HCT116 (cell line): ENCODE results near the gene FLT3LG. TPM values are rescaled to one million over a fixed set of nuclear protein-coding genes. Genes with fewer than 3 reads are reported as not detected.

Source experiments
- ATAC-seq: fragments of 200-7000 bp; cut with Tn5 transposase; 2 replicates; pipeline ENCODE4 v1.9.1; 2020; ENCODE audit warnings: mild to moderate bottlenecking, moderate library complexity
- BruUV-seq: library from RNA; stranded (reverse); fragments of 400-500 nt; replicated peaks from 2 replicates; lab custom pipeline; 2021; lab: Mats Ljungman, UMichigan
- CTCF ChIA-PET: fragments of 300-600 bp; sonication (Branson Sonifier 250); formaldehyde crosslinking; loops from one replicate; lab custom pipeline; 2021; ENCODE audit warnings: antibody characterized with exemption; lab: Charles Lee
- POLR2A ChIA-PET: fragments of 300-600, 350-600 bp; sonication (Branson Sonifier 250); formaldehyde crosslinking; loops from one replicate; lab custom pipeline; 2021; ENCODE audit warnings: antibody characterized with exemption; lab: Charles Lee
- RAD21 ChIA-PET, 2 experiments: fragments of 300-600 bp; sonication (Branson Sonifier 250); formaldehyde crosslinking; loops; one replicate each; lab custom pipeline; 2023; ENCODE audit warnings: low total read pairs in 2 of 2; ENCODE audit not compliant: uncharacterized antibody in 2 of 2, unreplicated experiment in 2 of 2, low non-redundant PET in 1 of 2; lab: Charles Lee
- DNase-seq: peaks from one replicate; pipeline ENCODE4 v3.0.0-alpha.2; 2010; ENCODE audit warnings: low read depth, low spot score
- H2AFZ ChIP-seq: fragments of 200-600 bp; shearing (Covaris generic), sonication (generic); 2 replicates; pipeline ENCODE4 v1.6.1; 2017; ENCODE audit warnings: low read depth, mixed run types, mixed read lengths, antibody characterized with exemption, low read length; ENCODE audit not compliant: poor library complexity, severe bottlenecking
- H3K27ac ChIP-seq: 2 replicates; pipeline ENCODE4 v1.5.1; 2012; ENCODE audit warnings: low read depth, low read length
- H3K27me3 ChIP-seq: fragments of 200-600 bp; sonication (generic); 2 replicates; pipeline ENCODE4 v1.6.1; 2016; ENCODE audit warnings: mixed run types, low read length, mixed read lengths; ENCODE audit not compliant: insufficient read depth
- H3K36me3 ChIP-seq, 2 experiments: fragments of 200-500 bp in 1 of 2; fragments of 200-600 bp in 1 of 2; sonication (Bioruptor generic) in 1 of 2; sonication (generic) in 1 of 2; 2 replicates each; pipeline versions ENCODE4 v1.5.1 to v1.6.1; 2014 to 2016; ENCODE audit warnings: low read length in 2 of 2, inconsistent platforms in 1 of 2, mixed read lengths in 1 of 2, mixed run types in 1 of 2; ENCODE audit not compliant: insufficient read depth in 2 of 2, control insufficient read depth in 1 of 2
- H3K4me1 ChIP-seq, 2 experiments: fragments of 200-600 bp in 1 of 2; sonication (generic) in 1 of 2; 2 replicates each; pipeline versions ENCODE4 v1.5.1 to v1.6.1; 2012 to 2017; ENCODE audit warnings: low read length in 2 of 2, inconsistent platforms in 1 of 2, mild to moderate bottlenecking in 1 of 2, mixed read lengths in 1 of 2, mixed run types in 1 of 2, moderate library complexity in 1 of 2; ENCODE audit not compliant: insufficient read depth in 2 of 2, control insufficient read depth in 1 of 2
- H3K4me2 ChIP-seq: fragments of 200-600 bp; sonication (generic); 2 replicates; pipeline ENCODE4 v1.6.1; 2017; ENCODE audit warnings: mixed run types, low read length, mixed read lengths
- H3K4me3 ChIP-seq, 2 experiments: fragments of 200-600 bp in 1 of 2; sonication (generic) in 1 of 2; replicated peaks in 1 of 2; 2 replicates each; pipeline ENCODE4 v1.5.1; 2011 to 2016; ENCODE audit warnings: low read length in 2 of 2, control low read depth in 1 of 2, low read depth in 1 of 2, mild to moderate bottlenecking in 1 of 2, mixed read lengths in 1 of 2, mixed run types in 1 of 2
- H3K79me2 ChIP-seq: fragments of 200-600 bp; sonication (generic); 2 replicates; pipeline ENCODE4 v1.6.1; 2017; ENCODE audit warnings: mild to moderate bottlenecking, mixed run types, low read length, moderate library complexity, mixed read lengths; ENCODE audit not compliant: insufficient read depth
- H3K9ac ChIP-seq: fragments of 200-600 bp; sonication (generic); 2 replicates; pipeline ENCODE4 v1.6.1; 2016; ENCODE audit warnings: low read length, mixed read lengths
- H3K9me2 ChIP-seq: fragments of 200-600 bp; sonication (generic), shearing (Covaris generic); 2 replicates; pipeline ENCODE4 v1.6.1; 2017; ENCODE audit warnings: mixed run types, mild to moderate bottlenecking, moderate library complexity; ENCODE audit not compliant: insufficient read depth
- H3K9me3 ChIP-seq, 2 experiments: fragments of 200-500 bp in 1 of 2; fragments of 200-600 bp in 1 of 2; sonication (Bioruptor generic) in 1 of 2; sonication (generic) in 1 of 2; 2 replicates each; pipeline ENCODE4 v1.6.1; 2014 to 2017; ENCODE audit warnings: low read length in 2 of 2, mixed read lengths in 2 of 2, inconsistent platforms in 1 of 2, low read depth in 1 of 2, mild to moderate bottlenecking in 1 of 2, mixed run types in 1 of 2, moderate library complexity in 1 of 2; ENCODE audit not compliant: control insufficient read depth in 1 of 2, insufficient read depth in 1 of 2
- H4K20me1 ChIP-seq: fragments of 200-600 bp; sonication (generic), shearing (Covaris generic); 2 replicates; pipeline ENCODE4 v1.6.1; 2017; ENCODE audit warnings: mixed run types, mild to moderate bottlenecking, moderate library complexity; ENCODE audit not compliant: insufficient read depth
- ATF3 ChIP-seq: IDR thresholded peaks from 2 replicates; pipeline ENCODE4 v1.6.1; 2012
- CBX3 ChIP-seq: IDR thresholded peaks from 2 replicates; pipeline ENCODE4 v1.6.1; 2012; ENCODE audit warnings: low read depth
- CEBPB ChIP-seq: IDR thresholded peaks from 2 replicates; pipeline ENCODE4 v1.6.1; 2012; ENCODE audit warnings: low read depth
- CTCF ChIP-seq, 3 experiments: fragments of 200-600 bp in 1 of 3; sonication (generic) in 1 of 3; IDR thresholded peaks in 2 of 3; conservative IDR thresholded peaks in 1 of 3; 2 replicates each; pipeline ENCODE4 v1.5.1; 2012 to 2017; ENCODE audit warnings: low read depth in 2 of 3, low read length in 2 of 3, antibody characterized with exemption in 1 of 3, borderline replicate concordance in 1 of 3, control low read depth in 1 of 3, mild to moderate bottlenecking in 1 of 3, mixed read lengths in 1 of 3, mixed run types in 1 of 3, moderate library complexity in 1 of 3; ENCODE audit not compliant: insufficient read depth in 1 of 3
- EGR1 ChIP-seq: IDR thresholded peaks from 2 replicates; pipeline ENCODE4 v1.6.1; 2012; ENCODE audit warnings: low read depth
- ELF1 ChIP-seq: IDR thresholded peaks from 2 replicates; pipeline ENCODE4 v1.6.1; 2012; ENCODE audit warnings: low read depth, borderline replicate concordance
- EZH2phosphoT487 ChIP-seq: fragments of 200-600 bp; IDR thresholded peaks from 2 replicates; pipeline ENCODE4 v1.6.1; 2018; ENCODE audit warnings: antibody characterized with exemption, borderline replicate concordance
- JUND ChIP-seq: IDR thresholded peaks from 2 replicates; pipeline ENCODE4 v1.6.1; 2012
- MAX ChIP-seq: IDR thresholded peaks from 2 replicates; pipeline ENCODE4 v1.6.1; 2012
- POLR2A ChIP-seq: IDR thresholded peaks from 2 replicates; pipeline ENCODE4 v1.7.0; 2011; ENCODE audit warnings: borderline replicate concordance; ENCODE audit not compliant: insufficient read depth, insufficient read length; ENCODE audit errors: extremely low read depth
- POLR2AphosphoS5 ChIP-seq: IDR thresholded peaks from 2 replicates; pipeline ENCODE4 v1.6.1; 2011; ENCODE audit warnings: mild to moderate bottlenecking, low read depth, low read length, moderate library complexity
- RAD21 ChIP-seq: IDR thresholded peaks from 2 replicates; pipeline ENCODE4 v1.6.1; 2012; ENCODE audit warnings: low read depth, mild to moderate bottlenecking
- SIN3A ChIP-seq: IDR thresholded peaks from 2 replicates; pipeline ENCODE4 v1.6.1; 2012; ENCODE audit warnings: low read depth
- SP1 ChIP-seq: IDR thresholded peaks from 2 replicates; pipeline ENCODE4 v1.6.1; 2012; ENCODE audit warnings: low read depth
- YY1 ChIP-seq: IDR thresholded peaks from 2 replicates; pipeline ENCODE4 v1.6.1; 2011; ENCODE audit warnings: low read length, low read depth, moderate library complexity, mild to moderate bottlenecking; ENCODE audit not compliant: insufficient replicate concordance; ENCODE audit errors: extremely low read depth
- ZNF274 ChIP-seq: fragments of 200-500 bp; sonication (Bioruptor generic); IDR thresholded peaks from 2 replicates; pipeline ENCODE4 v1.6.1; 2014; ENCODE audit warnings: mild to moderate bottlenecking, low read depth, low read length, inconsistent platforms
- intact Hi-C: fragments of 100-400 bp; cut with micrococcal nuclease; formaldehyde crosslinking; loops from 2 replicates; pipeline ENCODE4 v1.10.0; 2022
- total RNA-seq: library from RNA; stranded (reverse); gene quantifications from one replicate; pipeline ENCODE4 v1.2.1, GENCODE V29; 2021; ENCODE audit not compliant: unreplicated experiment

The FLT3LG gene
- total RNA-seq, 1 experiment from 2014 or later, result 3.8 TPM

GRCh38 chr19:49468746-49469447, 5.1 kb upstream of the FLT3LG start:
- H3K27ac ChIP-seq, result no peak overlapping the region; the same call in 1 of the 2 replicates
- H3K36me3 ChIP-seq, result no peaks in the 10 kb centered on the region; a peak in 1 of 4 replicates
- H3K79me2 ChIP-seq, result no peaks in the 10 kb centered on the region
- TF ChIP-seq ATF3, result no peak
- TF ChIP-seq EGR1, result no peak
- TF ChIP-seq ELF1, result no peak
- TF ChIP-seq SP1, result no peak
- TF ChIP-seq CTCF (IDR thresholded peaks at IDR 0.05 in 2 of 3, conservative IDR thresholded peaks at IDR 0.05 in 1 of 3; ENCODE audit: borderline replicate concordance in 1 of 3, insufficient read depth in 1 of 3, low read depth in 2 of 3, low read length in 2 of 3), result no peak
- no peak for TF ChIP-seq CBX3
- TF ChIP-seq ZNF274, result no peak
- TF ChIP-seq POLR2AphosphoS5, result no peak
- no peak for TF ChIP-seq JUND
- no peak for TF ChIP-seq SIN3A
- no peak for TF ChIP-seq CEBPB
- TF ChIP-seq YY1, result no peak
- TF ChIP-seq MAX, result no peak
- TF ChIP-seq RAD21, result no peak
- TF ChIP-seq EZH2phosphoT487, result no peak
- TF ChIP-seq POLR2A, result no peak
- BruUV-seq, result no TSS peak
- DNase-seq (no peak), ATAC-seq (peak; percentile 61)
- no peaks in the 10 kb centered on the region for H3K9me2 ChIP-seq
- no peak overlapping the region for H2AFZ ChIP-seq
- no peaks in the 10 kb centered on the region for H3K9me3 ChIP-seq
- H4K20me1 ChIP-seq, result no peaks in the 10 kb centered on the region
- 0 out of 2 replicates have a peak overlapping the region, but pooled peaks have one; percentile 5 for H3K4me2 ChIP-seq
- H3K27me3 ChIP-seq, result no peaks in the 10 kb centered on the region
- intact Hi-C loops, result no loop called here
- ChIA-PET POLR2A (interaction anchor here (1.3 kb wide), 1 partner anchor 16 kb away, joined by 4 read pairs; the partner anchor contains the start of gene ALDH16A1), CTCF (interaction anchor here (1.1 kb wide), 1 partner anchor 24 kb away, joined by 3 read pairs; no protein-coding TSS in a partner anchor), RAD21 (interaction anchor here in 1 of 2 experiments (0.5 kb wide), 1 partner anchor 73 kb away, joined by 4 read pairs; no protein-coding TSS in a partner anchor)
- H3K9ac ChIP-seq, result no peak overlapping the region
- peaks cover 28 to 39% of the 10 kb centered on the region in 2 experiments for H3K4me1 ChIP-seq
- no peak overlapping the region for H3K4me3 ChIP-seq
